GM20000 (cell line): ENCODE data around the gene UPK2.
"Not testable (repeated sequence)": the region's sequence is repeated elsewhere in the genome, so short reads cannot be mapped to it uniquely, and the experiment has no call there.

Source experiments
- DNase-seq: peaks from one replicate; pipeline ENCODE4 v3.0.0; 2012; ENCODE audit warnings: low spot score
- TF ChIP-seq, protein P1 (sequence below): IDR thresholded peaks from 2 replicates; pipeline ENCODE4 v1.5.1; 2012; ENCODE audit warnings: mild to moderate bottlenecking, control low read depth; ENCODE audit errors: extremely low read depth, missing control alignments

UPK2 gene

DNA sequence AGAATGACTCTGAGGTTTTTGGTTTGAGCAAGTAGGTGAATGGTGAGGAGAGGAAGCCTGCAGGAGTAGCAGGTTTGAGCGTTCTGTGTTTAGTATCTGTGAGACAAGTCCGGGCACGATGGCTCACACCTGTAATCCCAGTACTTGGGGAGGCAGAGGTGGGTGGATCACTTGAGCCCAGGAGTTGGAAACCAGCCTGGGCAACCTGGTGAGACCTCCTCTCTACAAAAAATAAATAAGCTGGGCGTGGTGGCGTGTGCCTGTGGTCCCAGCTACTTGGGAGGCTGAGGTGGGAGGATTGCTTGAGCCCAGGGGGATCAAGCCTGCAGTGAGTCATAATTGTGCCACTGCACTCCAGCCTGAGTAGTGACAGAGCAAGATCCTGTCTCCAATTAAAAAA, 32.2 kb downstream of the UPK2 start:
- no peak for DNase-seq
- TF ChIP-seq, protein P1, sequence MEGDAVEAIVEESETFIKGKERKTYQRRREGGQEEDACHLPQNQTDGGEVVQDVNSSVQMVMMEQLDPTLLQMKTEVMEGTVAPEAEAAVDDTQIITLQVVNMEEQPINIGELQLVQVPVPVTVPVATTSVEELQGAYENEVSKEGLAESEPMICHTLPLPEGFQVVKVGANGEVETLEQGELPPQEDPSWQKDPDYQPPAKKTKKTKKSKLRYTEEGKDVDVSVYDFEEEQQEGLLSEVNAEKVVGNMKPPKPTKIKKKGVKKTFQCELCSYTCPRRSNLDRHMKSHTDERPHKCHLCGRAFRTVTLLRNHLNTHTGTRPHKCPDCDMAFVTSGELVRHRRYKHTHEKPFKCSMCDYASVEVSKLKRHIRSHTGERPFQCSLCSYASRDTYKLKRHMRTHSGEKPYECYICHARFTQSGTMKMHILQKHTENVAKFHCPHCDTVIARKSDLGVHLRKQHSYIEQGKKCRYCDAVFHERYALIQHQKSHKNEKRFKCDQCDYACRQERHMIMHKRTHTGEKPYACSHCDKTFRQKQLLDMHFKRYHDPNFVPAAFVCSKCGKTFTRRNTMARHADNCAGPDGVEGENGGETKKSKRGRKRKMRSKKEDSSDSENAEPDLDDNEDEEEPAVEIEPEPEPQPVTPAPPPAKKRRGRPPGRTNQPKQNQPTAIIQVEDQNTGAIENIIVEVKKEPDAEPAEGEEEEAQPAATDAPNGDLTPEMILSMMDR, result no peak

DNA sequence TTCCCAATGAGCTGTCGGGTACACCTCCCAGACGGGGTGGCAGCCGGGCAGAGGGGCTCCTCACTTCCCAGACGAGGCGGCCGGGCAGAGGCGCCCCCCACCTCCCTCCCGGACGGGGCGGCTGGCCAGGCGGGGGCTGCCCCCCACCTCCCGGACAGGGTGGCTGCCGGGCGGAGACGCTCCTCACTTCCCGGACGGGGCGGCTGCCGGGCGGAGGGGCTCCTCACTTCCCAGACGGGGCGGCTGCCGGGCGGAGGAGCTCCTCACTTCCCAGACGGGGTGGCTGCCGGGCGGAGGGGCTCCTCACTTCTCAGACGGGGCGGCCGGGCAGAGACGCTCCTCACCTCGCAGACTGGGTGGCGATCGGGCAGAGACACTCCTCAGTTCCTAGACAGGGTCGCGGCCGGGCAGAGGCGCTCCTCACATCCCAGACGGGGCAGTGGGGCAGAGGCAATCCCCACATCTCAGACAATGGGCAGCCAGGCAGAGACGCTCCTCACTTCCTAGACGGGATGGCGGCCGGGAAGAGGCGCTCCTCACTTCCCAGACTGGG, 35.5 kb downstream of the UPK2 start:
- not testable (repeated sequence) for DNase-seq

DNA sequence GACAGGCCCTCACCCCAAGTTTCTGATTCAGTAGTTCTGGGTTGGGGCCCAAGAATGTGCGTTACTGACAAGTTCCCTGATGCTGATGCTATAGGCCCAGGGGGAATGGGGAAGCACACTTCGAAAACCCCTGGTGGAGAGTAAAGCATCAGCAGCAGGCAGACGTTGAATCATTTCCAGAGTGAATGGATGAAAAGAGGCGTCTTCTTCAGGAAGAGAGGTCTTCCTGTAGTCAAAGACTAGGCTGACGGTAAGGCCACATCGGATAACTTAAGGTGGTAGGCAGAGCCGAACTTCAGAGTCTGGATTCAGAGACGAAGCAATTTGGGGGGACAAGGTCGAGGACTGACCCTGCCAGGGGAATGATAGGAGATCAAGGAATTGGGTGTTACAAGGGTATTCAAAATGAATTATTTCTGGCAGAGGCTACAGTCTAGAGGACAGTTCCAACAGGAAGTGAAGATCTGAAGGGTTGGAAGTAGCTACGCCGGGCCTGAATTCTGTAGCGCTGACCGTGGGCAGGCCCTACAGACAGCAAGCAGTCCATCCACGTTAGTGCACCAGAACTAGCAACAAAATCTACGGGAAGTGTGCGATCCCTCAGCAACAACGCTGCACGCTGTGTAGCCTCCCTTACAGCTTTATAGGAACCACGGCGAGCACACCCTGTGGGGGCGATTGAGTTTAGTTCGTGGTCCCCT, 41.0 kb downstream of the UPK2 start:
- peak; percentile 76 for DNase-seq
- TF ChIP-seq, protein P1, result no peak

DNA sequence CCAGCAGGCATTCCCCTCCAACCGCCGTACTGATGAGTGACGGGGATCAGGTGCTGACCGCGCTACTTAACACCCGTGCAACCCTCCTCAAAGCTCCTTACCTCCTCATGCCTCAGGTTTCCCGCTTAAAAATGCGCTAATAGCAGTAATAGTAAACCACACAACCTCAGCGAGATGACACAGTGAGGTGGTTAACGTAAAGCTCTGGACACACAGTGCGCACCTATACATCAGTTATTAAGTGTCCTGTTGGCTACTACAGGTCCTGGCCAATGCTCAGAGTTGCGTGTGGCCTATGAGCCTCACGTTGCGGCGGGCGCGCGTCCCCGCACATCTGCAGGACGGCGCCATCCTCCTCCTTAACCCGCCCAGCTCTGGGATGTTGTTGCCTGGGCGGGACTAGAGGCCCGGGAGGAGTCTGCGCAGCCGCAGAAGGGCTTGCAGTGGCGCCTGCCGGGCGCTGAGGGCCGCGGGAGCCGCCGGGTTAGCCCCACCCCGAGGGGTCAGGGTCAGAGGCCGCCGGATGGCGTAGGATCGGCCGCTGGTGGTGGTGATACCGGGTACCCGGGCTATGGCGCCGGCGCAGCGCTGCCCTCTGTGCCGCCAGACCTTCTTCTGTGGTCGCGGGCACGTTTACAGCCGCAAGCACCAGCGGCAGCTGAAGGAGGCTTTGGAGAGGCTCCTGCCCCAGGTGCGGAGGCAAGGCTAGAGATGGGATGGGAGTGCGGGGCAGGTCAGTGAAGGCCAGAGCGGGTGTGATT, 41.7 kb downstream of the UPK2 start, which contains the start of gene CENATAC:
CENATAC (plus strand) TSS at position 512 of the 761 bp plus-strand sequence; CDS start at position 572, 60 bp downstream.
- DNase-seq, result peak; percentile 99
- TF ChIP-seq, protein P1, result no peak

DNA sequence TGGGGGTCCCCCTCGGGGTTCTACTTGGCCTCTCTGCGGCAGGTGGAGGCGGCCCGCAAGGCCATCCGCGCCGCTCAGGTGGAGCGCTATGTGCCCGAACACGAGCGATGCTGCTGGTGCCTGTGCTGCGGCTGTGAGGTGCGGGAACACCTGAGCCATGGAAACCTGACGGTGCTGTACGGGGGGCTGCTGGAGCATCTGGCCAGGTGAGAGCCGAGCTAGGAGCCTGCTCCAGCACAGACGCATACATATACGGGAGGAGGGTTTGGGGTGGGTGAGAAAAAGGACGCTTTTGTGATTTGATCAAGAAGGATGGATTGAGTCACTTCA, 42.3 kb downstream of the UPK2 start:
- DNase-seq, result no peak
- TF ChIP-seq, protein P1, result no peak

DNA sequence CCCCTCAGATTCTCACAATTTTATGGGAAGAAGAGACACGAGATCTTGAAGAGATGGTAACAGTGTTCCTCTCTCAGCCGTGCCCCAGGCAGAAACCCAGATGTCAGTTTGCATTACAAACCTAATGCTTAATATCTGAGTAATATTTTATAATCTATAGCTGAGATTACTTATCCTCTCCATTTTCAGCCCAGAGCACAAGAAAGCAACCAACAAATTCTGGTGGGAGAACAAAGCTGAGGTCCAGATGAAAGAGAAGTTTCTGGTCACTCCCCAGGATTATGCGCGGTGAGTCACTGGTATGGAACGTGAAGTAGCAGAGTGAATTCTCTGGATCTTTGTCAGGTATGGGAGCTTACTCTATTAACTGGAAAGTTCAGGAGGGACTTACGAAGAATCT, 42.7 kb downstream of the UPK2 start:
- no peak for DNase-seq
- TF ChIP-seq, protein P1, result no peak

DNA sequence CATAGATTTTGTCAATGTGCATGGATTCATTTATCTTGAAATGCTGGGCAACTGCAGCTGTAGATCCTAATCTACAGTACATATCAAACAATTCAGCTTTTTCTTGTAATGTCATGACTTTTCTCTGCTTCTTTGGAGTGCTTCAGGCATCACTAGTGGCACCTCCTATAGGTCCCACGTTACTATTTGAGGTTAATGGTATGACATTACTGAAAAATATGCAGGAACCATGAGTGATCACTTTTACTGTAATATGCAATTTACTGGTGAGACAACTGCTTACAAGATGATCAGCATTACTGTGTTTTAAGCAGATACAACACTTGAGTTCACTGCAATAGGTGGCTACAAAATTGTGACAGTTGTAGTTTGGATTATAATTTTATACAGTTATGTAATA, 44.8 kb downstream of the UPK2 start:
- TF ChIP-seq, protein P1, result no peak
- DNase-seq, result no peak

DNA sequence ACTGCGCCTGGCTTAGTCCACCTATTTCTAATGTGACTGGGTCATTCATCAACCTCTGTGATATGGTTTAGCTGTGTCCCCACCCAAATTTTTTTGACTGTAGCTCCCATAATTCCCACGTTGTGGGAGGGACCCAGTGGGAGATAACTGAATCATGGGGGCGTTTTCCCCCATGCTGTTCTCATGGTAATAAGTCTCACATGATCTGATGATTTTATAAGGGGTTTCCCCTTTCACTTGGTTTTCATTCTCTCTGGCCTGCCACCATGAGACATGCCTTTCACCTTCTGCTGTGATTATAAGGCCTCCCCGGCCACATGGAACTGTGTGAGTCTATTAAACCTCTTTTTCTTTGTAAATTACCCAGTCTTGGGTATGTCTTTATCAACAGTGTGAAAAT, 50.6 kb downstream of the UPK2 start:
- no peak for DNase-seq
- TF ChIP-seq, protein P1, result no peak
